Raji (cell line): ENCODE data around the gene HDAC4.

Source experiments
- POLR2A ChIP-seq: IDR thresholded peaks from 2 replicates; pipeline ENCODE4 v1.6.1; 2011; ENCODE audit warnings: low read depth, low read length, control low read depth; ENCODE audit not compliant: insufficient read depth

HDAC4 gene

GRCh38 chr2:239346676-239347075 lies 54.1 kb downstream of the HDAC4 start:
- TF ChIP-seq POLR2A = no peak

DNA sequence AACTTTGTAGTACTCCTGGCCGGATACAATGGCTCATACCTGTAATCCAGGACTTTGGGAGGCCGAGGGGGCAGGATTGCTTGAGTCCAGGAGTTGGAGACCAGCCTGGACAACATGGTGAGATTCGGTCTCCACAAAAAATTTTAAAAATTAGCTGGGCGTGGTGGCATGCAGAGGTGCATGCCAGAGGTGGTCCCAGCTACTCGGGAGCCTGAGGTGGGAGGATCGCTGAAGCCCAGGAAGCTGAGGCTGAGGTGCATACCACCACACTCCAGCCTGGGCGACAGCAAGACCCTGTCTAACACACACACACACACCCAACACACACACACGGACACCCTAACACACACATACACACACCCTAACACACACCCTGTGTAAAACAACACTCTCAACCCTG lies 55.6 kb downstream of the HDAC4 start:
- TF ChIP-seq POLR2A = no peak

DNA sequence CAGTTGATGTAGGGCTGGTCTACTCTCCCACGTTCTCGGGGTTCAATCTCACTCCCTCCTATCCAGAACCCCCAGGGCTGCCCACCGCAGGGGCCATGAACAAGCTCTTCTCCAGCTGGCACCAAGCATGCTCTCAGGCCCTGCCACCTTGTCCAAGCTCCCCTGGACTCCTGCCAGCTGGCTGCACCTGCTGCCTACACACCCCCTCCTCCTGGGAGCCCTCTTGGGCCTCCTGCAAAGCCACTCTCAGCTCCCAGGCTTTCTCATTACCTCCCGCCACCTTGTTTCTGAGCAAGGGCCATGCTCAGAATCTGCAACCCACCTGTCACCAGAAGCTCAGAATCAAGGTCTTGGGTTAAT lies 56.0 kb downstream of the HDAC4 start:
- no peak for TF ChIP-seq POLR2A

GRCh38 chr2:239343946-239344856 lies 56.6 kb downstream of the HDAC4 start:
- TF ChIP-seq POLR2A = no peak

DNA sequence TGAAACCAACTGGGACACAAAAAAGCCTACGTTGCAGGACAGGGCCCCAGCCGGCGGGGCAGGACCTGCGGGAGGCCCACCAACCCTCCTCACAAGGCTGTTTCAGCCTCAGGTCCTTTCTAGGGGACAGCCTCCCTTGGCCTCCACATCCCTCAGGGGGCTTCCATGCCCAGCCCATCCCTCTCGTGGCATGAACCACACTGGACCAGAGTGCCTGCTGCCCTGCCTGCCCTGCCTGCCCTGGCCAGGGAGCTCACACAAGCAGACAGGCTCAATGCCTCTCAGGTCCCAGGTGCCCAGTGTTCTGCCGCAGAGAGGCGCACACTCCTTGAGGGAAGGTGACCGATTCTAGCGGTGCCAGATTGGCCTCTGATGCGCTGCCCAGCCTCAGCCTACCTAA lies 57.4 kb downstream of the HDAC4 start:
- no peak for TF ChIP-seq POLR2A

DNA sequence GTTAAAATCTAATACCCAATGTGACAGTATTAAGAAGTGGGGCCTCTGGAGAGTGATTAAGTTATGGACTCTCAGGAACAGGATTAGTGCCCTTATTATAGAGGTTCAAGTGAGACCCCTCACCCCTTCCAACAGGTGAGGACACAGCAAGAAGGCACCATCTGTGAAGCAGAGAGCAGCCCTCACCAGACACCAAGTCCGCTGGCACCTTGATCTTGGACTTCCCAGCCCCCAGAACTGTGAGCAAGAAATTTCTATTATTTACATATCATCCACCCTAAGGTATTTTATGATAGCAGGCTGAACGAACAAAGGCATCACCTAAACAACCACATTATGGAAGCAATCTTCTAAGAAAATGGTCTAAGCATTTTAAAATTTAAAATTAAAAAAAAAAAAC lies 59.0 kb downstream of the HDAC4 start:
- TF ChIP-seq POLR2A = no peak

DNA sequence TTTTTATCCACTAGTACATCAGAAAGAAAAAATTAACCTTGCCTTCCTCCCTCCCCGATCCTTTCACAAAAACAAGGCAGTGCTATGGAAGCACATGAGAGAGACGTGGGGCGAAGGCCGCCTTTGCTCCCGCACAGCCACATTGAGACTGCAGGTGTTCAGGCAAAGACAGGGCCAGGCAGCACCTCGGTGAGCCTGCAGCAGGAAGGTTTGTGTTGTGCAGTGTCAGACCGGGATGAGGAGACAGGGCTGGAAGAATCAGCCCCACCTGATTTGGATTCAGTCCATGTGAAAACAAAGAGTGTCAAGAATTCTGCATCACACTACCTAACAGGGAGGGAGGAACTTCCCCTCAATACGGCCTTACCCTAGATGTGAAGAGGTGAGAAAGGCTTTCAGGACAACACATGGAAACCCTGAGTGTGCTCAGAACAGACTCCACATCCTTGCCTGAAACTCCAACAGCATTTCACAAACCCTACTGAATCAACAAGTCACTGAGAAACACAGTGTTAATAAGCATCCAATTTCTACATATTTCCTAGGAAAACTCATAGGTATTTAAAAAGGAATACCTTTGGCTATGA lies 59.6 kb downstream of the HDAC4 start:
- TF ChIP-seq POLR2A = no peak

- no peak for TF ChIP-seq POLR2A
Observed at GRCh38 chr2:239339726-239340601, 60.9 kb downstream of the HDAC4 start.

DNA sequence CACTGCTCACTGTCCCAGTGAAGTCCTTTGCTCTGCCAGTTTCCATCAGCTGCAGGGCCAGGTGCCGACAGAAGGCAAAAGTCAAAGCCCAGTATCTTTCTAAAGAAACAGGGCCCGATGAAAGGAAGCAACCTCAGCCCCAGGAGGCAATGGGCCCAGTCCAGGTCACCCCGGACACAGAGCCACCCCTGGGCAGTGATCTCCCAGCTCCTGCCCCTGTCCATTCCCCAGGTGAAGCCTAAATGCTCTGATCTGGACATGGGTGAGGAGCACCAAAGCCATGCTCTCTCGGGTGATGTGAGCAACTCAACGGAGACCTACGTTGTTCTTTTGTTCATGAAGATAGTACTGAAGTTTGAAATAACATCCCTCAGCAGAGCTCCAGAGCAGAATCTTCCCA lies 61.6 kb downstream of the HDAC4 start:
- TF ChIP-seq POLR2A = no peak

- TF ChIP-seq POLR2A = no peak
Observed at GRCh38 chr2:239337877-239338484, 62.8 kb downstream of the HDAC4 start.

GRCh38 chr2:239337122-239337876 lies 63.5 kb downstream of the HDAC4 start:
- TF ChIP-seq POLR2A = no peak

DNA sequence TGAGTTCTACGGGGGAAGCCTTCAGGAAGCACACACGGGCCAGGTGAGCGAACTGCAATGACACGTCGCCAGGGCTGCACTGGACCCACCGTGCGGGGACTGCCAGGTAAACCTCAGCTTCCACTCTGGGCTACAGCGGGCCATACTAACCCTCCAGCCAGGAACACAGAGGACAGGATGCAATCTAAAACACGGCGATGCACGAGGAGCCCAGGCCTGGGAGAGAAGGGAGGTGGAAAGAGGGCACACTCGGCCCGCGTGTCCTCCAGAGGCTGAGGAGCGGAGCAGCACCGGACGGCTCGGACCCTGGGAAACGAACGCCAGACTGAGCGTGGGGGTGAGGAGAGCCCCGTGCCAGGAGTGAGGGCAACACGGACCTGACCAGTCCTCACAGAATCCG lies 69.3 kb downstream of the HDAC4 start:
- no peak for TF ChIP-seq POLR2A

DNA sequence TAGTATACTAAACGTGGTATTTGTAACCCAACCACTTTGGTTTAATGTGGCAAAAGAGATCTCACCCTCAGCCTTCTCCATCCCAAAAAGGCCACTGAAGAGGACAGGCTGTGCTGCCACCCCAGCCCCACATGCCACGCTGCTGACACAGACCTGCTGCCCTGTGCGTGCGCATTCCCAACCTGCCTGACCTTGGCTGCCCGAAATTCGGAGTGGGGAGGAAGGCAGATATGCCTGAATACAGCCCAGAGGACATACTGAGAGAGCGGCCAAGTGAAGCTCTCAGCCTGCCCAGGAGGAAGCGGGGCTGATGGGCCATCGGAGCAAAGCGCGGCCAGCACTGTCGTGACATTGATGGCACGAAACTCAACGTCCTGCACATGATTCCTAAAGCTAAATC lies 70.0 kb downstream of the HDAC4 start:
- no peak for TF ChIP-seq POLR2A

- TF ChIP-seq POLR2A = no peak
Observed at GRCh38 chr2:239329972-239330572, 70.7 kb downstream of the HDAC4 start.

DNA sequence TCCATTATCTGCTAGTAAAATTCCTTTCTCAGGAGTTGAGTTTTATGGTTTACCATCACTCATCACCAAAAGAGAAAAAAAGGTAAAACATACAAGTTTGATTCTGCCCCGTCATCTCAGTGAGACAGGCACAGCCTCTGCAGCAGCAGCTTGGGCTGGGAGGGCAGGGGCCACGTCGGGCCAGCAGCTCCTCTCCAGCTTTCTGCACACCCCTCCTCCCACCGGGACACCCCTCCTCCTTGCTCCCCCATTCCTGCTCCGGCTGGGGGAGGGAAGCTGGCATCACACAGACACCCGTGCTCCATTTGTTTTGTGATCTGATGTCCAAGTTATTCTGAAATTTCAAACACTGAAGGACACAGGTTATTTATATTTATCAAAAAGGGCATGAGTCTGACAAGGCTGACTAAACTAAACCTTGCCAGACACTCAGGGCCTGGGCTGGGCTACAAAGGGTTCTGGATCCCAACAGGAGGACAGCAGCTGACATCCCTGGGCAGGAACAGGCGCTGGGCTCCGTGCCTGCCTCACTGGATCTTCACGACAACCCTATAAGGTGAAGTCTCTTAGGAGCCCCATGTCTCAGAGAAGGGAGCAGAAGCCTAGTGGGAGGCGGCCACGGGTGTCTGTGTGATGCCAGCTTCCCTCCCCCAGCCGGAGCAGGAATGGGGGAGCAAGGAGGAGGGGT lies 71.4 kb downstream of the HDAC4 start:
- TF ChIP-seq POLR2A = no peak
